NCI-H748 treated with DMSO at 0.1 percent for 48 hours (cell line): ENCODE measurements around the gene CCDC74B.
"Not testable (repeated sequence)": the region's sequence is repeated elsewhere in the genome, so short reads cannot be mapped to it uniquely, and the experiment has no call there.

Experiments used
- DNase-seq: peaks from one replicate; lab custom pipeline; 2025; lab: John Stamatoyannopoulos, UW

The CCDC74B gene

GRCh38 chr2:130145006-130145414 is at the start of gene CCDC74B:
CCDC74B (minus strand) TSS chr2:130145112; CDS start chr2:130144996, 116 bp downstream.
- not testable (repeated sequence) for DNase-seq

- DNase-seq: not testable (repeated sequence)
Observed at GRCh38 chr2:130193824-130194223, 48.9 kb upstream of the CCDC74B start.

GRCh38 chr2:130192451-130192850 is 47.5 kb upstream of the CCDC74B start:
- DNase-seq: not testable (repeated sequence)

GRCh38 chr2:130191319-130191718 is 46.4 kb upstream of the CCDC74B start:
- DNase-seq: not testable (repeated sequence)

- no peak for DNase-seq
Observed at GRCh38 chr2:130190237-130190636, 45.3 kb upstream of the CCDC74B start.

- not testable (repeated sequence) for DNase-seq
Observed at GRCh38 chr2:130188958-130189357, 44.0 kb upstream of the CCDC74B start.

GRCh38 chr2:130187859-130188792 is 43.2 kb upstream of the CCDC74B start:
- DNase-seq: not testable (repeated sequence)

GRCh38 chr2:130187268-130187667 is 42.4 kb upstream of the CCDC74B start:
- no peak for DNase-seq

- DNase-seq: no peak
Observed at GRCh38 chr2:130186391-130186790, 41.5 kb upstream of the CCDC74B start.

- DNase-seq: no peak
Observed at GRCh38 chr2:130185896-130186295, 41.0 kb upstream of the CCDC74B start.

- no peak for DNase-seq
Observed at GRCh38 chr2:130185436-130185835, 40.5 kb upstream of the CCDC74B start.

GRCh38 chr2:130183512-130184373 is 38.8 kb upstream of the CCDC74B start:
- DNase-seq: no peak

GRCh38 chr2:130182826-130183511 is 38.1 kb upstream of the CCDC74B start:
- DNase-seq: not testable (repeated sequence)

GRCh38 chr2:130181880-130182682 is 37.2 kb upstream of the CCDC74B start, which contains the start of gene MZT2B:
MZT2B (plus strand) TSS chr2:130182262; CDS start chr2:130182283, 21 bp downstream.
- peak; percentile 61 for DNase-seq

- DNase-seq: peak; percentile 75
Observed at GRCh38 chr2:130181325-130181879, 36.5 kb upstream of the CCDC74B start, which contains the start of gene SMPD4. SMPD4 (minus strand) TSS chr2:130181602; CDS start chr2:130176592, 5,010 bp downstream.

- DNase-seq: not testable (repeated sequence)
Observed at GRCh38 chr2:130180404-130181324, 35.8 kb upstream of the CCDC74B start.

GRCh38 chr2:130174866-130175265 is 30.0 kb upstream of the CCDC74B start:
- DNase-seq: not testable (repeated sequence)

GRCh38 chr2:130169896-130170295 is 25.0 kb upstream of the CCDC74B start:
- no peak for DNase-seq

GRCh38 chr2:130169163-130169562 is 24.3 kb upstream of the CCDC74B start:
- not testable (repeated sequence) for DNase-seq
